Measurements from ENCODE around the gene ELOVL7.
"Not testable (repeated sequence)": the region's sequence is repeated elsewhere in the genome, so short reads cannot be mapped to it uniquely, and the experiment has no call there.

The ELOVL7 gene

DNA sequence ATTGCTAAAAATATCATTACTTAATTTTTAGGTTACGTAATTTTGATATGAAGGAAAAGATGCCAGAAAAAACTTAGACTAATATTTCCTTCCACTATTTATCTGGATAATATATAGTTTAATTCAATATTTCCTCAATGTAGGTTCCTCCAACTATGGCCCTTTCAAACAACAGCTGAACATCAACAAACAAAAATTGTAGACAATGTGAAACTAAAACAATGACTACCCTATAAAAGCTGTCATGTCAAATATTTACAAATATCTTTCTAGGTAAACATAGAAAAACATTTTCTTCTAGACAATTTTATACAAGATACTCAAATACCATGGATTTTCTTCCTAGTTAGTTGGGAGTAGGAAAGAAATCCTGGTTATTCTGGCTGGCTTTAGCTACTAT, 16.9 kb downstream of the ELOVL7 start:
- Histone ChIP-seq H3K9ac (ENCODE audit: low read length) (no peak overlapping the region), H3K36me3 (ENCODE audit: control insufficient read depth, insufficient read depth, low read length) (no peaks in the 10 kb centered on the region), H3K27me3 (ENCODE audit: control insufficient read depth, insufficient read depth, low read length) (no peaks in the 10 kb centered on the region), H3K9me3 (ENCODE audit: control insufficient read depth, low read length) (no peaks in the 10 kb centered on the region), H3K4me3 (ENCODE audit: low read length) (no peak overlapping the region), H3K4me1 (ENCODE audit: control insufficient read depth, insufficient read depth, low read length) (no peaks in the 10 kb centered on the region)

DNA sequence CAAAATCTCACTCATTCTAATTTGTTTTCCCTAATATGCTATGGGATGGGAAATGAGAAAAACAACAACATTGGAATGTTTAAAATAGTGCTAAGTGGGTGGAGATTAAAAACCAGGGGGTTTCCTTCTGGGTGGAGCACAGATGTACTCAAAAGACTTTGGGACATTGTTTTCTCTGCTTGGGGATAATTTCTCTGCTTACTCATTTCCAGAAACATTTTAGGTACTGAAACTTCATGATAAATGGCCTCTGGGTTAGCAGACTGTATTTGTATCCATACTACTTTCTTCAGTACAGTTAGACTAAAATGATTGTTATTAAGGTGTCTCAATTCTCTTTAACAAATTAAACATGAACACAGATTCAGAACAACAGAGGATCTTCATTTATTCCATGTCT, 17.4 kb downstream of the ELOVL7 start:
- Histone ChIP-seq H3K9me3 (ENCODE audit: control insufficient read depth, low read length) (no peaks in the 10 kb centered on the region), H3K4me1 (ENCODE audit: control insufficient read depth, insufficient read depth, low read length) (no peaks in the 10 kb centered on the region), H3K36me3 (ENCODE audit: control insufficient read depth, insufficient read depth, low read length) (no peaks in the 10 kb centered on the region), H3K9ac (ENCODE audit: low read length) (no peak overlapping the region), H3K27me3 (ENCODE audit: control insufficient read depth, insufficient read depth, low read length) (no peaks in the 10 kb centered on the region), H3K4me3 (ENCODE audit: low read length) (no peak overlapping the region)

DNA sequence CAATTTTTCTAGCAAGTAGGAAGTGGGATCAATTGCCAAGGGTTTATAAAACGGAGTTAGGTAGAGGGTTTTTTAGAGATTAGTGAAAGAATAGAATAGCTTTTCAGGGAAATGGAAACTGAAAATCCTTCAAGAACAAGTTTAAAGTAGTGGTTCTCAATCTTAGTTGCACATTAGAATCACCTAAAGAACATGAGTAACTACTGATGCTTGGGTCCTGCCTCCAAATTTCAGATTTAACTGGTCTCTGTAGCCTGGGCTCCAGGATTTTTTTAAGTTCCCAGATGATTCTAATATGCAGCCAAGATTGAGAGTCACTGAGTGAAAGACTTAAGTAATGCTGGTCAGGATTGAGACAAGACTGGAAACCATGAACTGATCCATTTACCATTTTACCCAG, 20.5 kb downstream of the ELOVL7 start:
- Histone ChIP-seq H3K9me3 (ENCODE audit: control insufficient read depth, low read length) (no peaks in the 10 kb centered on the region), H3K36me3 (ENCODE audit: control insufficient read depth, insufficient read depth, low read length) (no peaks in the 10 kb centered on the region), H3K4me3 (ENCODE audit: low read length) (no peak overlapping the region), H3K27me3 (ENCODE audit: control insufficient read depth, insufficient read depth, low read length) (no peaks in the 10 kb centered on the region), H3K9ac (ENCODE audit: low read length) (no peak overlapping the region), H3K4me1 (ENCODE audit: control insufficient read depth, insufficient read depth, low read length) (no peaks in the 10 kb centered on the region)

DNA sequence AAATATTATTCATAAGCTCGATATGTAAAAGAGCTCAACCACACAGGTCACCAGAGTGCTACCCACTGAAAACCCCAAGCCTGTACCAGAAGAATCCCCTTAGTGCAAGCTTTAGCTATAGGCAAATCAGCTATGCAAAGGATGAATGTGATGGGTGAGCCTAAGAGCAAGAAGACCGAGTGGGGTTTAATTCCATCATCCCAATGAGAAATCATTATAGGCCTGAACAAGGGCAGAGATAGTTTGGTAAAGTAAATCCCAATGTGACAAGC, 21.8 kb downstream of the ELOVL7 start:
- H3K4me1 ChIP-seq (ENCODE audit: control insufficient read depth, insufficient read depth, low read length): no peaks in the 10 kb centered on the region
- no peaks in the 10 kb centered on the region for H3K36me3 ChIP-seq (ENCODE audit: control insufficient read depth, insufficient read depth, low read length)
- H3K4me3 ChIP-seq (ENCODE audit: low read length): no peak overlapping the region
- H3K27me3 ChIP-seq (ENCODE audit: control insufficient read depth, insufficient read depth, low read length): no peaks in the 10 kb centered on the region
- H3K9ac ChIP-seq (ENCODE audit: low read length): no peak overlapping the region
- H3K9me3 ChIP-seq (ENCODE audit: control insufficient read depth, low read length): no peaks in the 10 kb centered on the region

DNA sequence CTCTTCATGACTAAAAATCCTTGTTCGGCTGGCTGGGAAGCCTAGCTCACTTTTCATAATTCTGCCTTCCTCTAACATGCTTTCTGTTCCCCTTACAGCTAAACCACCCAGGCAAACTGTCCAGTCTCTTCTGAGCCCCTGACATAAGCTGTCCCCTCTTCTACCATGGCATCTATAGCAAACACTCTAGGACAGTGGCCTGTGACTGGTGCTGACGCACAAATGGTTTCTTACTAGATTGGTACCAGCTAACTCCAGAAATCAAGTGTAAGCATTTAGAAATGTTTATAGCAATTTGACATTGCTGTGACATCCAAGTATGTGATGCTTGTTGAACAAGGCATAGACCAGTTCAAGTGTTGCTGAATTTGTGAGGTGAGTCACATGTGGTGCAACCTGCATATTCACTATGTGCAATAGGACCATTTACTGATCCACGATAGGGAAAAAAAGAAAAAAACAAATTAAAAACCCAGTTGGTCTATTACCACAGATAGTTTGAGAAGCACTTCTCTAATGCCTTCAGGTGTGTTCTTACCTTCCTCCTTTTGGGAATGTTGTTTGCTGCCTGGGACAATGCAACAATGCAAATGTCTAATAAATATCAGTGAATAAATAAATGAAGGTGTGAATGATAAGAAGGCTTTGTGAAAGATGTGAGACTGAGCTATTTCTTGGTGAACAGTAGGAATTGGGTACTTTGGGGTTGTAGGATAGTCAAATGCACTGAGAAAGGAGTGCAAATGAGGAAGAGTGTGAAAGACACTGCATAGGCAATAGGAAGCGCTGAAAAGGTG, 22.4 kb downstream of the ELOVL7 start:
- no peaks in the 10 kb centered on the region for H3K36me3 ChIP-seq (ENCODE audit: control insufficient read depth, insufficient read depth, low read length)
- H3K4me1 ChIP-seq (ENCODE audit: control insufficient read depth, insufficient read depth, low read length): no peaks in the 10 kb centered on the region
- no peaks in the 10 kb centered on the region for H3K9me3 ChIP-seq (ENCODE audit: control insufficient read depth, low read length)
- no peak overlapping the region for H3K4me3 ChIP-seq (ENCODE audit: low read length)
- H3K9ac ChIP-seq (ENCODE audit: low read length): no peak overlapping the region
- H3K27me3 ChIP-seq (ENCODE audit: control insufficient read depth, insufficient read depth, low read length): no peaks in the 10 kb centered on the region

DNA sequence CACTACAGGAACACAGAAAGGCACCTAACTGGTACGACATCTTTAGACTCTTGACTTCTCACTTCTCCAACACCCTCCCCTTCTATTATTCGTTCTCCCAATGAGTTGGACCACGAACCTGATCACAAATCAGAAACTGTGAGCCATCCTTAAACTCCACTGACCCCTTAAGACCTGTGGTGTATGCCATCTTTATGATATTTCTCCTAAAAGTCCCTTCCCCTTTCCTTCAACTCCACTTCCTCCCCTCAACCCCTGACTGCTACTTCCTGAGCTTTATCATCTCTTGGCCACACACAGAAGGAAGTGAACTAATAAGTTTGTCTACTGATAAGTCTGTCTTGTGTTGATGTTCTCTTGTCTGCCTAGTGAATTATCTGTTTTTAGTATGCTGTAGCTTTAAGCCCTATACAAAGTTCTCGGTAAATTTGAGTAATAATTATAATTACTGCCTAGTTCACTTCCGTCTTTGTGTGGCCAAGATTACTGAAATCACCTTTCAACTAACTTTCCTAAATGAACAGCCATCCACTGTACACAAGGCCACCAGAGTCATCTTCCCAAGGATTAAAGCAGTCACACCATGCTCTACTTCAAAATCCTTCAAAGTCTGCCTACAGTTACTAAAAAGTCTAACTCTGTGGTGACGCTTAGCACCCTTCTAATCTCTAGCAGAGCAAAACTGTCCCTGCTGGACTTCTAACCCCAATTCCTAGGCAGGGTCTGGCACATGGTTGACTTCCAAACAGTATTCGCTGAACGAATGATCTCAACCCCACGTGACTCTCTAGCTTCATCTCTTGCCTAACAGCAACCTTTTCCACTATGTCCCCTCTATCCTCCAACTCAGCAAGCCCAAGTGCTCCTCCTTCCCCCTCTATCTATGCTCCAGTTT, 23.2 kb downstream of the ELOVL7 start:
- no peak overlapping the region for H3K9ac ChIP-seq (ENCODE audit: low read length)
- H3K4me1 ChIP-seq (ENCODE audit: control insufficient read depth, insufficient read depth, low read length): no peaks in the 10 kb centered on the region
- no peaks in the 10 kb centered on the region for H3K9me3 ChIP-seq (ENCODE audit: control insufficient read depth, low read length)
- no peak overlapping the region for H3K4me3 ChIP-seq (ENCODE audit: low read length)
- no peaks in the 10 kb centered on the region for H3K27me3 ChIP-seq (ENCODE audit: control insufficient read depth, insufficient read depth, low read length)
- no peaks in the 10 kb centered on the region for H3K36me3 ChIP-seq (ENCODE audit: control insufficient read depth, insufficient read depth, low read length)

DNA sequence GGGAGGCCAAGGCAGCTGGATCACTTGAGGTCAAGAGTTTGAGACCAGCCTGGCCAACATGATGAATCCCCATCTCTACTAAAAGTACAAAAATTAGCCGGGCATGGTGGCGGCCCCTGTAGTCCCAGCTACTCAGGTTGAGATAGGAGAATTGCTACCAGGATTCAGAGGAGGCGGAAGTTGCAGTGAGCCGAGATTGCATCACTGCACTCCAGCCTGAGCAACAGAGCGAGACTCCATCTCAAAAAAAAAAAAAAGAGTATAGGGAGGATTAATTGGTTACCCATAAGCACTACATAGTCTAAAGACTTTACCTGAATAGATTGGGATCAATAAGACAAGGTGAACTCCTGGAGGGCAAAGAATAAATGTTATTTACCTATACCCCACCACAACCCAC, 27.9 kb downstream of the ELOVL7 start:
- not testable (repeated sequence) for H3K27me3 ChIP-seq (ENCODE audit: control insufficient read depth, insufficient read depth, low read length); H3K9ac ChIP-seq (ENCODE audit: low read length); H3K36me3 ChIP-seq (ENCODE audit: control insufficient read depth, insufficient read depth, low read length); H3K9me3 ChIP-seq (ENCODE audit: control insufficient read depth, low read length); H3K4me1 ChIP-seq (ENCODE audit: control insufficient read depth, insufficient read depth, low read length); H3K4me3 ChIP-seq (ENCODE audit: low read length)

DNA sequence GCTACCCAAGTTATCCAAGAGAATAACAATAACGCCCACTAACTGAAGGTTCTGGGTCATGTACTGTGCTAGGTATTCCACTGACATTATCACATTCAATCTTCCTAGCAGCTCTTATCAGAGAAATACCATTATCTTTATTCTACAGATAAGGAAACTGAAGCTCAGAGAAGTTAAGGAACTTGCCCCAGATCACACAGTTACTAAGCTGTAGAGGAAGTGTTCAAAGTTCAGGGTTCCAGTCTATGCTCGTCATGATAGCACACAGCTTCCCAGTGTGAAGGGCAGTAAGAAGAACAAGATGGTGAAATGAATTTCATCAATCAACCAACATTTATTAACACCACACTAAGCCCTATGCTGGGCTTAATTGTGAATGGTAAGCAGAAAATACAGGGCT, 29.6 kb downstream of the ELOVL7 start:
- Histone ChIP-seq H3K9ac (ENCODE audit: low read length) (no peak overlapping the region), H3K27me3 (ENCODE audit: control insufficient read depth, insufficient read depth, low read length) (no peaks in the 10 kb centered on the region), H3K4me1 (ENCODE audit: control insufficient read depth, insufficient read depth, low read length) (no peaks in the 10 kb centered on the region), H3K9me3 (ENCODE audit: control insufficient read depth, low read length) (no peaks in the 10 kb centered on the region), H3K4me3 (ENCODE audit: low read length) (no peak overlapping the region), H3K36me3 (ENCODE audit: control insufficient read depth, insufficient read depth, low read length) (no peaks in the 10 kb centered on the region)

DNA sequence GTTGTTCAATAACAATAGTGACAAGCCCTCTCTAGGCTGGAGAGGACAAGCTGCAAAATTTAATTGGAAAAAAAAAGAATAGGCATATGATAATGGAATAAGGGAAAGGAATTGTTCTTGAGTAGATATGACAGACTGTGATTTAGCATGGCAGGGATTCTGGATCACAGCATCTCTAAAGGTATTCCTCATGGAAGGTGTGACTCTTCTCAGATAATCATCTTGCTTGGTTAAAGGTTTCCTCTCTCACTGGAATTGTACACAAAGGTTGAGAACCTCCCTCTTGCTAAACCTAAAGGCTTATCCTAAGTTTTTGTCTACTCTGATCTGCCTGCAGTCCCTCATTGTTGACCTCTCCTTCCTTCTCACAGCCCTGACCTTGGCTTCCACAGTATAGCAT, 31.6 kb downstream of the ELOVL7 start:
- no peaks in the 10 kb centered on the region for H3K4me1 ChIP-seq (ENCODE audit: control insufficient read depth, insufficient read depth, low read length)
- H3K9me3 ChIP-seq (ENCODE audit: control insufficient read depth, low read length): no peaks in the 10 kb centered on the region
- no peak overlapping the region for H3K4me3 ChIP-seq (ENCODE audit: low read length)
- no peaks in the 10 kb centered on the region for H3K36me3 ChIP-seq (ENCODE audit: control insufficient read depth, insufficient read depth, low read length)
- no peak overlapping the region for H3K9ac ChIP-seq (ENCODE audit: low read length)
- H3K27me3 ChIP-seq (ENCODE audit: control insufficient read depth, insufficient read depth, low read length): no peaks in the 10 kb centered on the region

DNA sequence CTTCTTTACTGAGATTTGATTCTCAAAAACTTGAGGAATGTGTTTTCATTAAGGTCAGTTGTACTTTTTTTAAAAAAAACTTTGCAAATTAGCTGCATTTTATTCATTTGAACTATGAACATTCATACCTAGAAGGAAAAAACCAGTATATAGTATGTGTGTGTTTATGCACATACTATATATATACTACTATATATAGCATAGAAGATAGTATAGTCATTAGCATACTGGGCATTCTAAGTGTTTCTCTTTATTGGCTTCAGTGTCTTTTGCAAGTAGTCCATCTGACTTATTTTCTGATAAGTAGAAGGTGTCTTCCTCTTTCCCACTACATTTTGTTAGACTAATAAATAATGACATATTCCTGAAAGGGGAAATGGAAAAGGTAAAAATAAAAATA, 33.0 kb downstream of the ELOVL7 start:
- Histone ChIP-seq H3K4me1 (ENCODE audit: control insufficient read depth, insufficient read depth, low read length) (no peaks in the 10 kb centered on the region), H3K36me3 (ENCODE audit: control insufficient read depth, insufficient read depth, low read length) (no peaks in the 10 kb centered on the region), H3K27me3 (ENCODE audit: control insufficient read depth, insufficient read depth, low read length) (no peaks in the 10 kb centered on the region), H3K9ac (ENCODE audit: low read length) (no peak overlapping the region), H3K9me3 (ENCODE audit: control insufficient read depth, low read length) (no peaks in the 10 kb centered on the region), H3K4me3 (ENCODE audit: low read length) (no peak overlapping the region)

DNA sequence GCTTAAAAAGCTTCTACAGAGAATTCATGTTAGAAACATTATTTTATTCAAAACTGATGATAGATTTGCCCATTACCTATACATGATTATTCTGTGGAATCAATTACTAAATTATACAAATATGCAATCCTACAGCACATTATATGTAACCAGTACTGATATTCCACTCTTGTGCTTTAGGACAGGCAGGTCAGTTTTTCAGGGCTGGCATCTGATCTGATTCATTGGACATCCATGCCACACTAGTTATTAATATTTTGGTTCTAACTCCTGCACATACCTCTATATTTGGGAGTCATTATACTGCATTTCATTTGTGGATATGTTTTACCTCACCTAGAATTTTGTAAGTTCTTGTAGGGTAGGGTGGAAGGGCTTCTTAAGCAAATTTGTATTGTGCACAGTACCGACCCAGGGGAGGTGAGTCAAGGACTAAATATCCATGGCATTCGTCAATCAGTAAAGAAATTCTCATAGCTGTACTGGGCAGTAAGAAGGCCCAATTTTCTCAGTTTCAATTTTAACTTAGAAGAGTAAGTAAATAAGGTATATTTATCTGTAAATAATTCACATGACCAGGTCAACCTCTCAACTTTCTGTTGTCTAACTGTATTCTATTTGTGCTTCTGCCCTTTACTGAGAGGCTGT, 33.5 kb downstream of the ELOVL7 start:
- H3K4me1 ChIP-seq (ENCODE audit: control insufficient read depth, insufficient read depth, low read length): no peaks in the 10 kb centered on the region
- no peaks in the 10 kb centered on the region for H3K27me3 ChIP-seq (ENCODE audit: control insufficient read depth, insufficient read depth, low read length)
- no peaks in the 10 kb centered on the region for H3K36me3 ChIP-seq (ENCODE audit: control insufficient read depth, insufficient read depth, low read length)
- no peak overlapping the region for H3K4me3 ChIP-seq (ENCODE audit: low read length)
- H3K9me3 ChIP-seq (ENCODE audit: control insufficient read depth, low read length): no peaks in the 10 kb centered on the region
- no peak overlapping the region for H3K9ac ChIP-seq (ENCODE audit: low read length)

DNA sequence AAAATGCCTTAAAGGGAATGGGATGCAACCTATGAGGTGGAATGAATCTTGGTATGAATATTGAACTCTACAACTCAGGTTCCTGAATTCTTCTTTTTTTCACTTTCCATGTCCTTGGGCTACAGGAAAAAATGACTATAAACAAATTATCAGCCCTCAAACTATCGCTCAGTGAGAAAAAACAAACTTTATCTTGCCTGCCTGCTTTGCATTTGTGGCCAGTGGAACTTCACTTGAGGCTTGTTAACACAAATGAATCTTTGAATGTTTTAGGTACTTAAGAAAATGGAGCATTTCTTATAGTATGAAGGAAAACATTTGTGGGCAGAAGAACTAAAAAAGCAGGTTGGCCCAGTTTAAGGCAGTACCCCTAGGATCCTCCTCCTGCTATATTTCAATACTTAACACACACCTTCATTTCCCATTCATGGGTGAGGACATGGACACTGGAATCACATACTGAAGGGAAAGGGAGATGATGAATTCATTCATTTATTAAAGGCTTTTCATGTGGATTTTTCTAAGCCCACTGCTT, 34.1 kb downstream of the ELOVL7 start:
- no peaks in the 10 kb centered on the region for H3K9me3 ChIP-seq (ENCODE audit: control insufficient read depth, low read length)
- no peaks in the 10 kb centered on the region for H3K27me3 ChIP-seq (ENCODE audit: control insufficient read depth, insufficient read depth, low read length)
- no peak overlapping the region for H3K9ac ChIP-seq (ENCODE audit: low read length)
- no peak overlapping the region for H3K4me3 ChIP-seq (ENCODE audit: low read length)
- H3K36me3 ChIP-seq (ENCODE audit: control insufficient read depth, insufficient read depth, low read length): no peaks in the 10 kb centered on the region
- H3K4me1 ChIP-seq (ENCODE audit: control insufficient read depth, insufficient read depth, low read length): no peaks in the 10 kb centered on the region

Data from mucosa of stomach (tissue), 1 donor.